NB4 (cell line): ENCODE measurements around the gene COPG2.

ENCODE experiments used
- DNase-seq: peaks from one replicate; pipeline ENCODE4 v3.0.0; 2010; ENCODE audit warnings: low read depth
- H3K4me3 ChIP-seq: one replicate; pipeline ENCODE4 v1.5.1; 2011; ENCODE audit warnings: mild to moderate bottlenecking, low read depth, low read length, moderate library complexity
- MYC ChIP-seq: IDR thresholded peaks from 2 replicates; pipeline ENCODE4 v1.6.1; 2011; ENCODE audit warnings: low read depth, low read length
- POLR2A ChIP-seq: IDR thresholded peaks from 2 replicates; pipeline ENCODE4 v1.6.1; 2011; ENCODE audit warnings: mild to moderate bottlenecking; ENCODE audit not compliant: insufficient read length; ENCODE audit errors: extremely low read depth
- TF ChIP-seq, protein P1 (sequence below): IDR thresholded peaks from 2 replicates; pipeline ENCODE4 v1.6.1; 2011; ENCODE audit warnings: low read depth, low read length
- TF ChIP-seq, protein P2 (sequence below): IDR thresholded peaks from one replicate; pipeline ENCODE4 v1.5.1; 2012; ENCODE audit warnings: low read depth, low read length

The COPG2 gene

DNA sequence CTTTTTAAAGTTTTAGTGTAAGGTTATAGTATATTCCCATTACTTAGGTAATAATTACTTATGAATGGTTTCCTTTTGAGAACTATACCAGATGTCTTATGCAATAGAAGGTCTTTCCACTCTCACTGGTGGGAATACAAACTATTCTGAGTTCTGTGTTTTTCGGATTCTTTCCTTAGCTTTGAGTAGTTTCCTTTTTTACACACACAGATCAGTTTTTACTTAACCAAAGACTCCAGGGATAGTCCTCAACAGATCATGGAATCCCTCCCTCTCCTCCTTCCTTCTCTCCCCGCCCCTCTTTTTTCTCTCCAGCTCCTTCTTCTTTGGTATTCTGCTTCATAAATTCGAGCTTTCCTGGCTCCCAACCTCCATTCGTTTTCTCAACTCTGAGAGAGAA is 13.3 kb downstream of the COPG2 start:
- DNase-seq: no peak
- no peak overlapping the region for H3K4me3 ChIP-seq
- TF ChIP-seq MYC (no peak), POLR2A (no peak)
- TF ChIP-seq, protein P1, sequence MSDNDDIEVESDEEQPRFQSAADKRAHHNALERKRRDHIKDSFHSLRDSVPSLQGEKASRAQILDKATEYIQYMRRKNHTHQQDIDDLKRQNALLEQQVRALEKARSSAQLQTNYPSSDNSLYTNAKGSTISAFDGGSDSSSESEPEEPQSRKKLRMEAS: no peak
- TF ChIP-seq, protein P2, sequence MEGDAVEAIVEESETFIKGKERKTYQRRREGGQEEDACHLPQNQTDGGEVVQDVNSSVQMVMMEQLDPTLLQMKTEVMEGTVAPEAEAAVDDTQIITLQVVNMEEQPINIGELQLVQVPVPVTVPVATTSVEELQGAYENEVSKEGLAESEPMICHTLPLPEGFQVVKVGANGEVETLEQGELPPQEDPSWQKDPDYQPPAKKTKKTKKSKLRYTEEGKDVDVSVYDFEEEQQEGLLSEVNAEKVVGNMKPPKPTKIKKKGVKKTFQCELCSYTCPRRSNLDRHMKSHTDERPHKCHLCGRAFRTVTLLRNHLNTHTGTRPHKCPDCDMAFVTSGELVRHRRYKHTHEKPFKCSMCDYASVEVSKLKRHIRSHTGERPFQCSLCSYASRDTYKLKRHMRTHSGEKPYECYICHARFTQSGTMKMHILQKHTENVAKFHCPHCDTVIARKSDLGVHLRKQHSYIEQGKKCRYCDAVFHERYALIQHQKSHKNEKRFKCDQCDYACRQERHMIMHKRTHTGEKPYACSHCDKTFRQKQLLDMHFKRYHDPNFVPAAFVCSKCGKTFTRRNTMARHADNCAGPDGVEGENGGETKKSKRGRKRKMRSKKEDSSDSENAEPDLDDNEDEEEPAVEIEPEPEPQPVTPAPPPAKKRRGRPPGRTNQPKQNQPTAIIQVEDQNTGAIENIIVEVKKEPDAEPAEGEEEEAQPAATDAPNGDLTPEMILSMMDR: no peak

DNA sequence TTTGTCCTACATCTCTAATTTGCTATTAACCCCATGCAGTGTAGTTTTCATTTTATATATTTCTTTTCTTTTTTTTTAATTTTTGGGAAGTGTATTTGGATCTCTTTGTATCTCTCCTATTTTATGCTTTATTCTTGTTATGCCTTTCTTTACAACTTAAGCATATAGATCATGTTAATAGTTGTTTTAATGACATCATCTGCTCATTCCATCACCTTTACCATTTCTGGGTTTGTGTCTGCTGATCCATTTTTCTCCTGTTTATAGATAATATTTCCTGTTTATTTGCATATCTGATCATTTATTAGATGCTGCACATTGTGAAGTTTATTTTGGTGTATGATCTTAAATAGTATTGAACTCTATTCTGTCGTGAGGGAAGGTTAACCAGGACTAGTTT is 13.7 kb downstream of the COPG2 start:
- H3K4me3 ChIP-seq: no peak overlapping the region
- TF ChIP-seq, protein P1: no peak
- TF ChIP-seq POLR2A (no peak), MYC (no peak)
- TF ChIP-seq, protein P2: no peak
- no peak for DNase-seq

DNA sequence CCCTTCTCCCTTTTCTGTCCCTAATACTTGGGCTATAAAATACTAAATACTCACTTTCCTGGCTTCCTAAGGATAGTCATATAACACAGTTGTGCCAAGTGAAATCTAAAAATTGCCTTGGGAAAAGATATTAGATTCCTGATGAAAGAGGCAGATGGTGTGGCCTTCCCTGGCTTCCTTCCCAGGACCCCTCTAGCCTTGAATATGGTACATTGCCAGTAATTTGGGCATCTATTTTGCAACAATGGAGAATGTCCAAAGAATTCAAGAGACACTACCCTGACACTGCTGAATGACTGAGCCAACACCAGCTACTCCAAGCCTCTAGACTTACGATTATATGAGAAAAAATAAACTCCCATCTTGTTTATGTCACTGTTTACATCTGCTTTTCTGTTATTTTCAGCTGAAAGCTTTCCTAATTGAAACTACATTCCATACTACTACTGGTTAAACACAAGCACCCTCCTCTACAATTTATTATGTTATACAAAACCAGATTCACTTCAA is 17.9 kb downstream of the COPG2 start:
- H3K4me3 ChIP-seq: no peak overlapping the region
- no peak for DNase-seq
- TF ChIP-seq MYC (no peak), POLR2A (no peak)
- TF ChIP-seq, protein P1: no peak
- TF ChIP-seq, protein P2: no peak

DNA sequence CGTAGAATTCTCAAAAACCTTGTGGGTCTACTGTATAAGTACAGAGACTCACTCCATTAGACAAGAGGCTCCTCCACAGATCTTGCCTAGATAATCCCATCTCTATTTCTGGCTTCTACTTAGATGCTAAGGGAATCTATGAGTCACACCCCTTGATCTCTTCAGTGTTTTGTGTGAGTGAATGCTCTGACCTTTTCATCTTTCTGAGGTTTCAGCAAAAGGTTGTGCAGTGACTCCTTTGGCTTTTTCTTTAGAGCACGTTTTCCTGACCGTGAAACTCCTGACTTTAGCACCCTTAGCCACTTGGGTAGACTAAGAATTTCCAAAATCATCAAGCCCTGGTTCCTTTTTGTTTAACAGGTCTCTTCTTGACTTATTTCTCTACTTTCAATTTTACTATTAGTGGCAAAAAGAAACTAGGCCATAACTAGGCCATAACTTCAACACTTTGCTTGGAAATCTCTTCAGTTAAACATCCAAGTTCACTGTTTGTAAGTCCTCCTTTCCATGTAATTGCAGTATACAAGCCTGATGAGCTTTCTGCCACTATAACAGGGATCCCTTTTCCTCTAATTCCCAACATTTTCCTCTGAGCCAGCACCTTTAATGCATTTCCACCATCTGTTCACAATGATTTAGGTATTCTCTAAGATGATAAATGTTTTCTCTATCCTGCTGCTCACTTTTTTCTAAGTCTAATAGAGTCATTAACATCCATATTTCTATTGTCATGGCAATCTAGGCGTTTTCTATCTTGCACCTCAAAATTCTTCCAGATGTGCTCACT is 19.4 kb downstream of the COPG2 start:
- H3K4me3 ChIP-seq: no peak overlapping the region
- no peak for DNase-seq
- TF ChIP-seq, protein P2: no peak
- TF ChIP-seq MYC (no peak), POLR2A (no peak)
- TF ChIP-seq, protein P1: no peak

DNA sequence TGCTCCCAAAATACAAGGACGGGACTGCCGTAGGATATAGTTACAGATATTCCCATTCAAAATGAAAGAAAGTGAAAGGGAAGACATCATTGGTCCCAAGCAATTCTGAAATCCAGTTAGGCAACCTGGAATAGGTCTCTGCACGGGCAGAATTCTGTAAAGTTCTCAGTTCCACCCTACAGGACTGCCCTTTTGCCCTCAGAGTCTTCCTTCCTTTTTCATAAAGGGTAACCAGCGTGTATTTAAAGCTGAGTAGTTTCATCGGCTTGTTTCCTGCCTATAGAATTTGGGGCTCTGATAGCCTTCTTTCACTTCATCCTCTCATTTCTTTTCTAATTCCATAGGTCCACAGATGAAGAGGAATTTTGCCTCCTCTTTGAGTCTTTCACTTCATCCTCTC is 20.0 kb downstream of the COPG2 start:
- TF ChIP-seq POLR2A (no peak), MYC (no peak)
- TF ChIP-seq, protein P1: no peak
- TF ChIP-seq, protein P2: no peak
- H3K4me3 ChIP-seq: no peak overlapping the region
- DNase-seq: no peak
